ENCODE data around the gene S100A4. TPM values are rescaled to one million over a fixed set of nuclear protein-coding genes. Genes with fewer than 3 reads are reported as not detected.
"Not testable (repeated sequence)": the region's sequence is repeated elsewhere in the genome, so short reads cannot be mapped to it uniquely, and the experiment has no call there.

Gene S100A4
- total RNA-seq, 2 donors from 2014 or later: 206 to 332 TPM

DNA sequence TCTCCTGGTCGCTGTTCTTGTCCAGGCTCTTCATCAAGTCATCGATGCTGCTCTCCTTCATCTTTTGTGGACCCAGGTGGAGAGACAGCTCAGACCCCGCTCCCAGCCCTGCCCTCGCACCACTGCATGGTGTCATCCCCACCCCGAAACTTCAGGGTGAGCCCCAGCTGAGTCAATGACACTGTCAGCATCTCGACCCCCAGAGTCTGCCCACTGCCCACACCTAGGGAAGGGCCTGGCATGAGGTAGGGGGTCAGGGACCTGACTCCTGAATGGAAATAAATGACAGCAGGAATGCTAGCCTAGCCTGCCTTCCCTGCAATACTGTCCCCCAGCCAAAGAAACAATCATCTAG is 8.3 kb downstream of the S100A4 start:
- DNase-seq (no peak), ATAC-seq (no peak)
- intact Hi-C loops (cut with DNase I): no loop called here

DNA sequence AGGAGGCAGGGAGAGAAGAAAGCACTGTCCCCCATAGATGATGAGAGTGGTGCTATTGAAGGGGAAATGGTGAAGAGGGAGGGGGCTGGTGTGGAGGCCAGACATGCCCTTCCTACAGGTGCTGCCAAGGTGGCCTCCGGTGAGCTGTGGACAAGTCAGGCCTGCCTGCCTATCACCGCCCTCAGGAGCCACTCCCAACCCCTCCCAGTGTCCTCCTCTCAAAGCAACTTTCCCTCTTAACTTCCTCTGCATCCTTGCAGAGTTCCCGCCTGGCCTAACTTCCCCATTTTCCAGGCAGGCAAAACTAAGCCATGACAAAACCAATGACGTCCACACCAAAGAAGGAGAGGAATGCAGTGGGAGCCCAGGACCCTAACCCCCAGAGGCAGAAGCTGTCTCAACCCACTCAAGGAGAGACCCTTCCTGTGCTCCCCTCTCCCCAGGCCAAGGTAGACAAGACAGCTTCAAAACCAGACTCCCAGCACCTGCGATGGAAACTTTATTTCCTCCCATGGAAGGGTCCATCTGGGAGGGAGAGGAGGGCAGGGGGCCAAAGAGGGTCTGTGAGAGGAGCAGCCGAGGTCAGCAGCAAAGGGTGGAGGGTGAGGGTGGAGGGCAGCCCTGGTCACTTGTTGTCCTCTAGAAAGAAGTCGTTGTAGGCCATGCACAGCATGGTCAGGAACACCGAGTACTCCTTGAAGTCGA is 8.8 kb downstream of the S100A4 start:
- ATAC-seq: peak in 1 of 2 donors; percentile 1
- no peak for DNase-seq
- intact Hi-C loops (cut with DNase I): no loop called here

- intact Hi-C loops (cut with DNase I): no loop called here
- peak; percentile 81 to 86 for ATAC-seq
- peak; percentile 93 for DNase-seq
Observed at GRCh38 chr1:153536012-153536670, 9.5 kb downstream of the S100A4 start.

DNA sequence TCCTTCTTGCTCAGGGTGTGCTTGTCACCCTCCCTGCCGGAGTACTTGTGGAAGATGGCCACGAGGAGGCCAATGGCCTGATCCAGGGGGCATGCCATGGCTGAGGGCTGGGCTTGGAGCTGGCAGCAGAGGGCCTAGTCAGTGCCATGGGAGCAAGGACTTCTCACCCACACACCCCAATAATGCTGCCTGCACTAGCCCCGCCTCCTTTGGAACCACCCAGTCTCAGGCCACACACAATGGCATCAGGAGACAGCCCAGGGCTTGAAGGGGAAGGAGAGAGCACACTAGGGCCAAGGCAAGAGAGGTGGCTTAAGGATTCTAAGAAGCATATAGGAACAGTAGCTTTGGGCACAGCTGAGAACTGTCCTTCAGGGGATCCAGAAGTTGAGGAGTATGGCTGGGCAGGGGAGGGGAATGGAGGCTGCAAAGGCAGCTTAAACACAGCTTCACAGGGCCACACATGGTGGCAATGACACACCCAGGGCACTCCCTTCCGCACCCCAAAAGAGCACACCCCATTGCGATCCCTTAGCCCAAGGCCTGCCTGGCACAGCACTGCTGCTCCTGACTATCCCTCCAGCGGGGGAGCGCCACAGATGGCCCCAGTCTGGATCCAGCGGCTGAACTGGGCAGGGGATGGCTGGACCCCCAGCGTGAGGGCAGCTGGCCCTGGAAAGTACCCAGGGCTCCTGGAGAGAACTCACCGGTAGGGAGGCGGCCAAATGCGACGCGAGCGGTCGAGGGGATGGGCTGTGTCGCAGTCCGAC is 10.2 kb downstream of the S100A4 start, which contains the start of gene S100A6:
Gene S100A6 (minus strand): TSS at position 750 of the 770 bp plus-strand sequence. CDS start 652 bp downstream, at position 98.
- intact Hi-C loops (cut with DNase I): loop anchor here in 1 of 2 donors (2.0 kb wide), 1 partner anchor 31 kb away; no protein-coding TSS in a partner anchor

GRCh38 chr1:153534925-153535241 is 10.7 kb downstream of the S100A4 start:
- no peak for DNase-seq
- ATAC-seq: no peak
- intact Hi-C loops (cut with DNase I): loop anchor here (2.0 to 5.0 kb wide), 2 partner anchors 32 kb away; partner anchors contain the start of gene S100A2 (in 1 of the 2)

More for the DNA sequence above, 10.2 kb downstream of the S100A4 start, which contains the start of gene S100A6:
- DNase-seq (peak; percentile 69), ATAC-seq (peak; percentile 56 to 66)

GRCh38 chr1:153534226-153534924 is 11.2 kb downstream of the S100A4 start:
- ATAC-seq (peak in 1 of 2 donors; percentile 0), DNase-seq (no peak)
- intact Hi-C loops (cut with DNase I): loop anchor here (2.0 to 5.0 kb wide), 2 partner anchors 32 to 33 kb away; partner anchors contain the start of gene S100A2 (in 1 of the 2)

DNA sequence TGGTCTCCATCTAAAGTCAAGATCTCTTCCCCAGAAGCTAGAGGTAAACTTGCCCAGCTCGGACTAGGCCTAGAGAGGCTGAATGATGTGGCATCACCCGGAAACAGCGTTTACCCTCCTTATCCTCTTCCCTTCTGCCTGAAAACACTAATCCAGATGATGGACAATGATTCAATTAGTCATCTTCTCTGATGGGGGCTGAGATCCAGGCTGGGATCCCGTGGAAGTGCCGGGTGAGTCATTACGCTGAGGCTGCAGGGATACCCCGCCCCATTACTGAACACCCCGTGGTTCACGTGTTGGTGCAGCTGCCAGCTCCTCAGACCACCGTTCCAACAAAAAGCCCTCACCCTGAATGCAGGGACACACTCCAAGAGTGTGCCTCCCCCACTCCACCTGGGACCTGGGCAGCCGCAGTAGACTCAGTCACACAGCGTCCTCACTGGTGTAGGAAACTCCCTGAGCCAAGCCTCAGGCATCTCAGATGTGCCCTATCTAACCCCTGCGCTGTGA is 11.9 kb downstream of the S100A4 start:
- intact Hi-C loops (cut with DNase I): loop anchor here (2.0 to 5.0 kb wide), 2 partner anchors 33 to 34 kb away; partner anchors contain the start of gene S100A2 (in 1 of the 2)
- peak in 1 of 2 donors; percentile 55 for ATAC-seq
- peak; percentile 75 for DNase-seq

DNA sequence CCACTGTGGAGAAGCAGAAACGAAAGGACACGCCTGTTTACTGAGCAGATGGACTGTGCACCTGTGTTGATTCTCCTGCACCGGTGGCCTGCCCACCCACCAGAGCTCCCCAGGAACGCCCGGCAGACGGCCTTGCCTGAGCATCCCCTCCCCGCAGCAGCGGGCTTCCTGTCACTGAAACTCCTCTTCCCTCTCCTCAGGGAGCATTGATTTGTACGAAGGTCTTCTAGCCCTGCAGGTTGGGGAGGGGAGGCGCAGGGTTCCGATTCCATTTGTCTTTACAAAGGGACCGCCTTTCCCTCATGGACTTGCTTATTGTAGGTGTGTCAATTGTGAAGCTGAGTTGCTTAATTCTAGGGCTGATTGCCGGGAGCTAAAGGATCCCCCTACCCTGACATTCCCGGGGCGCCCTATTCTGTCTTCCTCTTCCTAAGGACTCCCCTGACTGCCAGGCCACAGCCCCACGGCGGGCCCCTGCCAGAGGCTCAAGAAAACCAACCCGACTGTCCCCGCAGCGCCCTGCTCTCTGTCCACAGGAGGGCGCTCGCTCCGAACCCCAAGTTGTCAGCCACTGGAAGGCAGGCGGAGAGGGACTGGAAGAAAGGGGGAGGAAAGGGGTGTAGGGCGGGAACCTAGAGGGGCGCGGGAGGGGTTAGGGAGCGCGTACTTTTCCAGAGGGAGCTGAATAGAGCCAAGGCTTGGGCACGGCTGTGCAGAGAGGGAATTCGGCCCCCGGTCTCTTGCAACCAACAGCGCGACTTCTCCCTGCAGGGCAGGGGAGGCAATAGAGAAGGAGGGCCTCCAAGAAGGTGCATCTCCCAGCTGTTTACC is 12.6 kb downstream of the S100A4 start:
- peak; percentile 43 to 49 for ATAC-seq
- intact Hi-C loops (cut with DNase I): loop anchor here in 1 of 2 donors (5.0 kb wide), 1 partner anchor 34 kb away; the partner anchor contains the start of gene S100A2
- peak; percentile 88 for DNase-seq

DNA sequence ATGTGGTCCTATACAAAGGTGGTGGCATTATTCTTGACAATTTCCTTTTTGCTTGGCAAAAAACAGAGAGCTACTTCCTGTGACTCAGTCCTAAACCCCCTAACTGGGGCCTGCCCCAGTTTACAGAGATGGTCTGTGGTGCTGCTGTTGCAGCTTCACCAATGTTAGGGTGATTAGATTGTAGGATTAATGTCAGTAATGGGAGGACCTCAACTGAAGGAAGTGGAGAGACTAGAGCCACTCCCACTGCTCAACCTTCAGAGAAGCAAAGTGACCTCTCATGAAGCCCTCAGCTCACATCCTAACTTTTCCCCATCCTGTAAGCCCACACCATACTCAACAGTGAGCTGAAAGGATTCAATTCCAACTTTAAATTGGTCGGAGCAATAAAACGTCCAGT is 13.4 kb downstream of the S100A4 start:
- DNase-seq (no peak), ATAC-seq (no peak)
- intact Hi-C loops (cut with DNase I): loop anchor here in 1 of 2 donors (5.0 kb wide), 1 partner anchor 35 kb away; the partner anchor contains the start of gene S100A2

GRCh38 chr1:153531638-153532037 is 14.0 kb downstream of the S100A4 start:
- ATAC-seq: no peak
- no peak for DNase-seq
- intact Hi-C loops (cut with DNase I): loop anchor here in 1 of 2 donors (5.0 kb wide), 1 partner anchor 36 kb away; the partner anchor contains the start of gene S100A2

DNA sequence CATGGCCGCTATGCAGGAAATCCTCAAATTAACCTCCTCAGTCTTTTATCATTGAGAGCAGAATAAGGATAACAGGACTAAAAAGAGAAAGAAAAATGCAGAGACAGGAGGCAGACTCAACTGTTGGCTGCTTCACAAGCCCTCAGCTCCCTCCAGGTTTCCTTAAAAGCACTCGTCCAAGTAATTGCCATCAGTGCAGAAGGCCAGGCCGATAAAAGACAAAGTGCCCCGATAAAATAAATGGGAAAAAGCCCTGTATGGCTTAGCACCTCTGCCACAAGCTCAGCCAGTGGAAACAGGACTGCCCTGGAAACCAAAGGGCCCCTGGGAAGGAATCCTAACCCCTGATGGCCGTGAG is 17.9 kb downstream of the S100A4 start:
- DNase-seq (no peak), ATAC-seq (no peak)
- intact Hi-C loops (cut with DNase I): no loop called here

- peak in 1 of 2 donors; percentile 10 for ATAC-seq
- DNase-seq: no peak
- intact Hi-C loops (cut with DNase I): no loop called here
Observed at GRCh38 chr1:153527023-153527682, 18.5 kb downstream of the S100A4 start.

DNA sequence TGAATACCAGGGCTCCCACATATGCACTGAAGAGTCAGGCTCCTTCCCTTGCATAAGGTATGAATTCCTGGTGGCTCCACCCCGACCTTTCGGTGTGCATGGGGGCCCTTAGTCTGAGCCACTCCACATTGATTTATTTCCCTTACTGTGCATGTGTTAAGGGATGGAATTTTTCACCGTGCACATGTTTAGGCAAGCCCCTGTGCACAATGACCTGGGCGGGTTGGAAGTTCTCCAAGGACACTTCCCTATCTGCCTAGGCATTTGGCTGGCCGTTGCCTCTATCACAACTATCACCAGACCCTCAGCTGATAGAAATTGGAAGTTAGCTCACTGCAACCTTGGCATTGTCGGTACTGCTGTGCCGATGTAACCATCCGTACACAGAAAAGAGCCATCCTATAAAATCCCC is 19.5 kb downstream of the S100A4 start:
- ATAC-seq (peak in 1 of 2 donors; percentile 48), DNase-seq (no peak)
- intact Hi-C loops (cut with DNase I): no loop called here

GRCh38 chr1:153525088-153525728 is 20.4 kb downstream of the S100A4 start:
- intact Hi-C loops (cut with DNase I): no loop called here
- peak in 1 of 2 donors; percentile 63 for ATAC-seq
- DNase-seq: no peak

DNA sequence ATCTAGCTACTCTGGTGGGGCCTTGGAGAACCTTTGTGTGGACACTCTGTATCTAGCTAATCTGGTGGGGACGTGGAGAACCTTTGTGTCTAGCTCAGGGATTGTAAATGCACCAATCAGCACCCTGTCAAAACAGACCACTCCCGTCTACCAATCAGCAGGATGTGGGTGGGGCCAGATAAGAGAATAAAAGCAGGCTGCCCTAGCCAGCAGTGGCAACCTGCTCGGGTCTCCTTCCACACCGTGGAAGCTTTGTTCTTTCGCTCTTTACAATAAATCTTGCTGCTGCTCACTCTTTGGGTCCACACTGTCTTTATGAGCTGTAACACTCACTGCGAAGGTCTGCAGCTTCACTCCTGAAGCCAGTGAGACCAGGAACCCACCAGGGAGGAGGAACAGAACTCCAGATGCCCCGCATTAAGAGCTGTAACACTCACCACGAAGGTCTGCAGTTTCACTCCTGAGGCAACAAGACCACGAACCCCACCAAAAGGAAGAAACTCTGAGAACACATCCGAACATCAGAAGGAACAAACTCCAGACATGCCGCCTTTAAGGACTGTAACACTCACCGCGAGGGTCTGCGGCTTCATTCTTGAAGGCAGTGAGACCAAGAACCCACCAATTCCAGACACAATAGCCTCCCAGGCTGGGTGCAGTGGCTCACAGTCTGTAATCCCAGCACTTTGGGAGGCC is 23.1 kb downstream of the S100A4 start:
- intact Hi-C loops (cut with DNase I); ATAC-seq; DNase-seq: not testable (repeated sequence)

DNA sequence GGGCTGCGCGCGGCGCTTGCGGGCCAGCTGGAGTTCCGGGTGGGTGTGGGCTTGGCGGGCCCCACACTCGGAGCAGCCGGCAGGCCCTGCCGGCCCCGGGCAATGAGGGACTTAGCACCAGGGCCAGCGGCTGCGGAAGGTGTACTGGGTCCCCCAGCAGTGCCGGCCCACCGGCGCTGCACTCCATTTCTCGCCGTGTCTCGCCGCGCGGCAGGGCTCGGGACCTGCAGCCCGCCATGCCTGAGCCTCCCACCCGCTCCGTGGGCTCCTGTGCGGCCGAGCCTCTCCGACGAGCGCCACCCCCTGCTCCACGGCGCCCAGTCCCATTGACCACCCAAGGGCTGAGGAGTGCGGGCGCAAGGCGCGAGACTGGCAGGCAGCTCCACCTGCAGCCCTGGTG is 23.8 kb downstream of the S100A4 start:
- intact Hi-C loops (cut with DNase I); DNase-seq; ATAC-seq: not testable (repeated sequence)
